HEK293T (cell line): ENCODE data around the gene YKT6.

Experiments used
- CTCF ChIA-PET: fragments of 350-600 bp; formaldehyde crosslinking; extraction: SDS; loops from one replicate; lab custom pipeline; 2021; ENCODE audit warnings: antibody characterized with exemption, inconsistent platforms; lab: Yijun Ruan, JAX
- POLR2A ChIA-PET: fragments of 350-600 bp; formaldehyde crosslinking; extraction: SDS; loops from one replicate; lab custom pipeline; 2020; ENCODE audit warnings: antibody characterized with exemption, inconsistent platforms; lab: Yijun Ruan, JAX
- DNase-seq: peaks from one replicate; pipeline ENCODE4 v3.0.0; 2012; ENCODE audit warnings: mixed read lengths; ENCODE audit errors: extremely low spot score
- ARNT ChIP-seq: fragments of 450-650 bp; IDR thresholded peaks from 2 replicates; pipeline ENCODE4 v1.6.1; 2017; ENCODE audit warnings: mild to moderate bottlenecking
- CTBP1 ChIP-seq: fragments of 450-650 bp; IDR thresholded peaks from 2 replicates; pipeline ENCODE4 v1.6.1; 2016; ENCODE audit warnings: borderline replicate concordance
- ELF4 ChIP-seq: fragments of 450-650 bp; IDR thresholded peaks from 2 replicates; pipeline ENCODE4 v1.6.1; 2017; ENCODE audit warnings: antibody characterized with exemption
- FOXK2 ChIP-seq: fragments of 450-650 bp; IDR thresholded peaks from 2 replicates; pipeline ENCODE4 v1.6.1; 2016; ENCODE audit warnings: mild to moderate bottlenecking
- FOXM1 ChIP-seq: fragments of 450-650 bp; IDR thresholded peaks from 2 replicates; pipeline ENCODE4 v1.6.1; 2017; ENCODE audit warnings: mild to moderate bottlenecking, borderline replicate concordance
- HDGF ChIP-seq: fragments of 450-650 bp; IDR thresholded peaks from 2 replicates; pipeline ENCODE4 v1.6.1; 2017; ENCODE audit warnings: antibody characterized with exemption, borderline replicate concordance
- L3MBTL2 ChIP-seq: fragments of 450-650 bp; conservative IDR thresholded peaks from 2 replicates; pipeline ENCODE4 v1.6.1; 2016; ENCODE audit warnings: mild to moderate bottlenecking
- LEF1 ChIP-seq: fragments of 450-650 bp; IDR thresholded peaks from 2 replicates; pipeline ENCODE4 v1.6.1; 2017; ENCODE audit warnings: mild to moderate bottlenecking, borderline replicate concordance
- NFRKB ChIP-seq: fragments of 450-650 bp; IDR thresholded peaks from 2 replicates; pipeline ENCODE4 v1.6.1; 2016; ENCODE audit warnings: mild to moderate bottlenecking, moderate library complexity
- SP1 ChIP-seq: fragments of 450-650 bp; IDR thresholded peaks from 2 replicates; pipeline ENCODE4 v1.6.1; 2017
- SUZ12 ChIP-seq: fragments of 450-650 bp; IDR thresholded peaks from 2 replicates; pipeline ENCODE4 v1.6.1; 2016; ENCODE audit warnings: mild to moderate bottlenecking
- TARDBP ChIP-seq: fragments of 450-650 bp; IDR thresholded peaks from 2 replicates; pipeline ENCODE4 v1.6.1; 2016
- ZNF384 ChIP-seq: fragments of 450-650 bp; IDR thresholded peaks from 2 replicates; pipeline ENCODE4 v1.6.1; 2016
- TF ChIP-seq, protein P1 (sequence below): fragments of 450-650 bp; IDR thresholded peaks from 2 replicates; pipeline ENCODE4 v1.6.1; 2016

Gene YKT6

DNA sequence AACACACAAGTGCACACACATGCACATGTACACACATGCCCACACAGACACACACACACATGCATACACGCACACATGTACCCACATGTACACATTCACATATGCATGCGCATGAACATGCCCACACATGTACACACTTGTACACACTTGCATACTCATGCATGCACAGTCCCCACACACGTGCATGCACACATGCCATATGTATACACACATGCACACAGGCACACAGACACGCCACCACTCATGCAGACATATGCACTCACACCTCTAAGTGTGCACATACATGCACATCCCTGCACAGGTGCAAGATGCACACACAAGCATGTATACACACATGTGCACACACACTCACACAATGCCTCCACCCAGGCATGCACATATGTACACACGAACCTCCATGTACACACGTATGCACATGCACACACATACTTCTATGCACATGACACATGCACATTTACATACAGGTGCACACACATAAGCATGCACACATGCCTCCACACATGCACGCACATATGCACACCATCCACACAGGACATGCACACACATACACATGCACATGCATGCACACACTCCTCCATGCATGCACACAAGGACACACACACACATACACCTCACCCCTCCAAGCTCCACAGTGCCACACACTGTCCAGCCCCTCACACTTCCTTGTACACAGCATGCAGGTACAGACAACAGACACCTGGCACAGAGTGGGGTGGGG, 45.8 kb downstream of the YKT6 start:
- no peak for TF ChIP-seq LEF1
- POLR2A ChIA-PET = no interaction called here
- DNase-seq = no peak
- CTCF ChIA-PET = no interaction called here

DNA sequence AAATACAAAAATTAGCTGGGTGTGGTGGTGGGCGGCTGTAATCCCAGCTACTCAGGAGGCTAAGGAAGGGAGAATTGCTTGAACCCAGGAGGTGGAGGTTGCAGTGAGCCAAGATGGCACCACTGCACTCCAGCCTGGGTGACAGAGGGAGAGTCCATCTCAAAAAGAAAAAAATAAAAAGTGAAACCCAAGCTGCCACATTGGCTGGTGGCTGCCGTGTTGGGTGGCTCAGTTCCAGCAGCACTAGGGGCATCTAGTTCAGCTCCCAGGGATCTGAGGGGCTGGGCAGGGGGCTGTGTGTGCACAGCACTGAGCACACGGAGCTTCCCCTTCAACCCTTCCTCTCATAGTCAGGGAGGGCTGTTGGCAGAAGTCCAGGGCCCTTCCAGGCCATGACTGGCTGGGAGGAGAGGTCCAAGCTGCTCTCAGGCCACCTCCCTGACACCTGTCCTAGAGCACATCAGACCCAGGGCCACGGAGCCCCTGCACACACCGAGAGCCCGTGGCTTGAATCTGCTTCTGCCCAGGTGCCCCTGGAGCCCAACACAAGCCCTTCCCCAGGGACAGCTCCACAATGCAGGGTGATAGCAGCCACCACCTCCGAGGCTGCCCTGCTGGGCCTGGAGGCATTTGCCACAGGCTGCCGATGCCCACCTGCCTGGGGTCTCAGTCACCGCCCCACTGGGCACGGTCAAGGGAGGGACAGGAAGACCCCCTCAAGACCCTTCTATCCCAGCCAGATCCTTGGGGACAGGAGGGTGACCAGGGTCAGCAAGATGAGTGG, 47.3 kb downstream of the YKT6 start:
- no peak for DNase-seq
- TF ChIP-seq, protein P1, sequence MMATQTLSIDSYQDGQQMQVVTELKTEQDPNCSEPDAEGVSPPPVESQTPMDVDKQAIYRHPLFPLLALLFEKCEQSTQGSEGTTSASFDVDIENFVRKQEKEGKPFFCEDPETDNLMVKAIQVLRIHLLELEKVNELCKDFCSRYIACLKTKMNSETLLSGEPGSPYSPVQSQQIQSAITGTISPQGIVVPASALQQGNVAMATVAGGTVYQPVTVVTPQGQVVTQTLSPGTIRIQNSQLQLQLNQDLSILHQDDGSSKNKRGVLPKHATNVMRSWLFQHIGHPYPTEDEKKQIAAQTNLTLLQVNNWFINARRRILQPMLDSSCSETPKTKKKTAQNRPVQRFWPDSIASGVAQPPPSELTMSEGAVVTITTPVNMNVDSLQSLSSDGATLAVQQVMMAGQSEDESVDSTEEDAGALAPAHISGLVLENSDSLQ = no peak
- ChIA-PET POLR2A (no interaction called here), CTCF (no interaction called here)

DNA sequence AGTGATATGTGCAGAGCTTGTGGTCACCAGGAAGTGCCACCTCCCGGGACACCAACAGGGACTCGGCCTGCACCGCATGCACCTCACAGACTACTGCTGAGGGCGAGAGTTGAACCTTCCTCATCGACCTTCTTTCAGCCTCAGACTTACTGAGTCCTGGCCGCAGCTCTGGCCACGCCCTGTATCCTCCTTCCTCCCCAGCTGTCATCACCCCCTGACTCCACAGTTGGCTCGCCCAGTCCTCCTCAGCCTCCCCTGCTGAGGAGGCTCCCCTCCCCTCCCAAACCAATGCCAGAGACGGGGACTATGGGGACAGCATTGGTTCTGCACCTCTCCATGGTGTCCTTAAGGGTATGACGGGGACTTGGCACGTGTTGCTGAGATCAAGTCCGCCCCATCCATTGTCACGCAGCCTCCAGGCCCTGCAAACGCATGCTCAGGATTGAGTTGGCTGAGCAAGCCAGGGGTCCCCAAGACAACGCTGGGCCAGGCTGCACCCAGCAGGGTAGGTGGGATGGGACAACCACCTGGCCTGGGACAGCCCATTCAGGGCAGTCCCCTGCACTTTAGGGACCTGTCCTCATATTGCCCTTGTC, 49.0 kb downstream of the YKT6 start:
- CTCF ChIA-PET = no interaction called here
- no peak for TF ChIP-seq L3MBTL2
- TF ChIP-seq SUZ12 = no peak
- no peak for DNase-seq
- POLR2A ChIA-PET = interaction anchor here (1.3 kb wide), 1 partner anchor 324 kb away, joined by 3 read pairs; the partner anchor contains the start of gene DDX56

DNA sequence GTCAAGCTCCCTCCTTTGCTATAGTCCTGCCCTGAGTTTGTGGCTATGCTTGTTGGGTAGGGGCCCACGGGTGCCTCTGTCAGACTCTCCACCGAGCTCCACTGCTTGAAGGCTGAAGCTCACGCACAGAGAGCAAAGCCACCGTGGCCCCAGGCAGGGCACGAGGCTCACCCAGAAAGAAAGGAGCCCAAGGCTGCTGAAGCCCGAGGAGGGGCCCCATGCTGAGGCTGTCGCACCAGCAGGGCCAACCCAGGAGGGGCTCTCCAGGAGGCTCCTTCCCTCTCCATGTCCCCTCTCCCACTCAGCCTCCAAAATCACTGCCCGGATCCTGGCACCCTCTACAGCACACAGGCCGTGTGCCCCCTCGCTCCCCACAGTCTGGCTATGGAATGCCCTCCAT, 50.5 kb downstream of the YKT6 start:
- ChIA-PET CTCF (interaction anchor here (1.4 kb wide), 1 partner anchor 10 kb away, joined by 4 read pairs; no protein-coding TSS in a partner anchor), POLR2A (interaction anchor here (1.3 kb wide), 1 partner anchor 323 kb away, joined by 3 read pairs; the partner anchor contains the start of gene DDX56)
- DNase-seq = no peak
- no peak for TF ChIP-seq ZNF384

DNA sequence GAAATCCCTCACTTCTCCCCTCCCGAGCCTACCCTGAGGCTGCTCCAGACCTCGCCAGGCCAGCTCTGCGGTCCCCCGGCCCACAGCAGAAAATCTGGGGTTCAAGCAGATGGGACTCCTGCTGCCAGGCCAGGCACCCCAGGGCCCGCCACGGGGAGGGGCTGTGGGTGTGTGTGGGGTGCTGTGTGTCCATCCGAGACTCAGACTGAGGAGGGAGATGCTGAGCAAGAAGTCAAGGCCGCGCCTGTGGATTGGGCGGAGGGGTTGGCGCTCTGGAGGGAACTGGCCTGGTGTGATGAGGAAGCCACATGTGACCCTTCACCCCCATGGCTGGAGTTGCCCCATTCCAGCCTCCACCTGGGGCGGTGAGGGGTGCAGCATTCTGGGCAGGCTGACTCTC, 51.1 kb downstream of the YKT6 start:
- DNase-seq = no peak
- ChIA-PET POLR2A (no interaction called here), CTCF (interaction anchor here (1.4 kb wide), 1 partner anchor 11 kb away, joined by 4 read pairs; no protein-coding TSS in a partner anchor)
- TF ChIP-seq NFRKB = no peak

DNA sequence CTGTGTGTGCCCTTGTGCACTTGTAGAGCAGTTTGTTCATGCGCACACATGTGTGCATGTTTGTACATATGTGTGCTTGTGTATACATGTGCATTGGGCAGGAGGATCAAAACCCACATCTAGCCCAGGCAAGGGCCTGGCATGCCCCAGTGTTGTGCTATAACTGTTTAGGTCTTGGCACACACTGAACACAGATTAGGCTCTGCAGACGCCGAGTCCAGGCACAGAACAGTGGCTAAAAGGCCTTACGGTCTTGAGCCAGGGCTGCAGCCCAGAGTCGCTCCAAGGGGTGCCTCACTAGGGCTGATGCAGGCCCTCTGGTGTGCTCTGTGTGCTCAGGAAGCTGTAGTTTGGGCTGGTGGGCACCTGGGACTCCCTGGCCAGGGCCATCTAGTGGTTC, 55.7 kb downstream of the YKT6 start:
- TF ChIP-seq FOXK2 (no peak), ZNF384 (no peak), SP1 (no peak), CTBP1 (no peak), L3MBTL2 (no peak), ARNT (no peak), ELF4 (no peak), LEF1 (no peak)
- TF ChIP-seq, protein P1 = no peak
- CTCF ChIA-PET = no interaction called here
- POLR2A ChIA-PET = no interaction called here
- DNase-seq = no peak

DNA sequence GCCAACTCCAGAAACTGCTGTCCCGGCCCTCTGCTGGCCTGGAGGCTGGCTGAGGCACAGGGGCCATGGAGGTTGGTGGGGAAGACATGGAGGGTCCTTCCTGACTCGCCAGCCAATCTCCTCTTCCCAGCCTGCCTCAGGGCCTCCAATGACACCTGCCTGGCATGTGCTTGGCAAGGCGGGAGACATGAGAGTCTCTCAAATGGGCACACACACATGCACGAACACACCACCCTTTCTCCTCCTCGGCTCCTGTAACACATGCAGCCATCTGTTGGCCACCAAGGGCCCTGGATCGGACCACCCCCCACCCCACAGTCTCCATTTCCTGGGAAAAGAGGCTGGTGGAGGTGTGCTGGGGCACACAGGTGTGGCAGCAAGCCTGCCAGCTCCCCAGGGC, 56.4 kb downstream of the YKT6 start:
- TF ChIP-seq SUZ12 (no peak), TARDBP (no peak), HDGF (no peak), ZNF384 (no peak)
- POLR2A ChIA-PET = no interaction called here
- CTCF ChIA-PET = no interaction called here
- DNase-seq = no peak

DNA sequence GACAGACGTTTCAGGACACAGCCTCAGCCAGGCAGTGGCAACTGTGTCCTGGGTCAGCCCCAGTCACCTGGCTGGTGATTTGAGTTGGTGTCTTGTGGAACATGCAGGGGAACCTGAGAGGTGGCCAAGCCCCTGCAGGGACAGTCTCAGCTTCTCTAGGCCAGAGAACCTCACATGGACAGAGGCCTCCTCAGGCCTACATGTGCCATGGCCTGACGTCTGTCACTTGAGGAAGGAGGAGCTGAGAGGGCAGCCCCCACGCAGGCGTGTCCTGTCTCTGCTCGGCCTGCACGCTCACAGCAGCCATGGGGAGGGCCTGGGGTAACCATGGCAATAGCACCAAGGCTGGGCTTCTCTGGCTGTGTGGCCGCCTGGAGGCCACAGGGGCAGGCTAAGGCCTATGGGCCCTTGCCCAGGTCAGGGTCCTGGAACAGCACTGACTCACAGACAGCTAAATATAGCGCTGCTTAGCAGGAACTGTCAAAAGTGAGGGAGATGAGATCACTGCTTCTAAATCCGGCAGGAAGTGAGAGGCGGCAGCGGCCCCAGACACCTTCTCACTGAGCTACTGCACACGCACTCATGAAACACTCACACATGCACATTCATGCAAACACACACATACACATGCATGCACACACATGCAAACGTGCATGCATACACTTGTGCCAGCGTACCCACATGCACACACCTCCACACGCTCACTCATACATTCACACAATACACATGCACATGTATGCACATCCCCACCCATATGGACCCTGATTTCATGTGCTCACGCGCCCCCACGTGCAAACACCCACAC, 57.0 kb downstream of the YKT6 start:
- no peak for TF ChIP-seq FOXM1
- no peak for TF ChIP-seq SP1
- no peak for TF ChIP-seq HDGF
- no peak for TF ChIP-seq ELF4
- CTCF ChIA-PET = interaction anchor here (0.8 kb wide), 2 partner anchors 17 to 45 kb away, joined by 3 to 4 read pairs; no protein-coding TSS in a partner anchor
- no peak for DNase-seq
- POLR2A ChIA-PET = interaction anchor here (1.0 kb wide), 1 partner anchor 73 kb away, joined by 3 read pairs; no protein-coding TSS in a partner anchor
